ENCODE measurements around the gene KDR. TPM values are rescaled to one million over a fixed set of nuclear protein-coding genes. Genes with fewer than 3 reads are reported as not detected.

KDR gene
- total RNA-seq, 6 donors from 2014 or later = 22.0 to 53.1 (median 35.7) TPM

DNA sequence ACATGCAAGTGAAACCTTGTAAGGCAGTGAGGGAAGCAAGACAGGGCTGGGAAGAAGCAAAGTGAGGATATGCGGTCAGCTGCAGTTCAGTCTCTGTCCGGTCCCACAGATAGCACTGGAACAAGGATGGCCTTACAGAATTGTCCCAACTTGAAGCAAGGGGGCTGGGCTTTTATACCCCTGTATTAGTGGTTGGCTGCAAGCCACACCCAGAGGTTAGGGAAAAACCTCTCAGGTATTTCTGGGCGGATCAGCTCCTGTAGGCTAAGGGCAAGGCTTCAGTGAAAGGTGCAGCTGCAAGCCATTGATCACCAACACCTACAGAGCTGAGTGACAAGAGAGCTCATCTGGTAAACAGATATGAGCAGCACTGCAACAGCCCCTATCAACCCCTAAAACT, 89.0 kb downstream of the KDR start:
- TF ChIP-seq EP300 (IDR thresholded peaks at IDR 0.05) (no peak), POLR2A (IDR thresholded peaks at IDR 0.05) (no peak), POLR2AphosphoS5 (IDR thresholded peaks at IDR 0.05) (no peak)
- TF ChIP-seq, protein P1, sequence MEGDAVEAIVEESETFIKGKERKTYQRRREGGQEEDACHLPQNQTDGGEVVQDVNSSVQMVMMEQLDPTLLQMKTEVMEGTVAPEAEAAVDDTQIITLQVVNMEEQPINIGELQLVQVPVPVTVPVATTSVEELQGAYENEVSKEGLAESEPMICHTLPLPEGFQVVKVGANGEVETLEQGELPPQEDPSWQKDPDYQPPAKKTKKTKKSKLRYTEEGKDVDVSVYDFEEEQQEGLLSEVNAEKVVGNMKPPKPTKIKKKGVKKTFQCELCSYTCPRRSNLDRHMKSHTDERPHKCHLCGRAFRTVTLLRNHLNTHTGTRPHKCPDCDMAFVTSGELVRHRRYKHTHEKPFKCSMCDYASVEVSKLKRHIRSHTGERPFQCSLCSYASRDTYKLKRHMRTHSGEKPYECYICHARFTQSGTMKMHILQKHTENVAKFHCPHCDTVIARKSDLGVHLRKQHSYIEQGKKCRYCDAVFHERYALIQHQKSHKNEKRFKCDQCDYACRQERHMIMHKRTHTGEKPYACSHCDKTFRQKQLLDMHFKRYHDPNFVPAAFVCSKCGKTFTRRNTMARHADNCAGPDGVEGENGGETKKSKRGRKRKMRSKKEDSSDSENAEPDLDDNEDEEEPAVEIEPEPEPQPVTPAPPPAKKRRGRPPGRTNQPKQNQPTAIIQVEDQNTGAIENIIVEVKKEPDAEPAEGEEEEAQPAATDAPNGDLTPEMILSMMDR (IDR thresholded peaks at IDR 0.05) = no peak
- H3K27ac ChIP-seq = no peak overlapping the region
- no peaks in the 10 kb centered on the region for H3K36me3 ChIP-seq
- no peak overlapping the region for H3K4me3 ChIP-seq
- 82 to 92% methylated on average over 3 of the region's 3 CpGs for WGBS, 2 donors
- H3K27me3 ChIP-seq = no peaks in the 10 kb centered on the region
- ATAC-seq (ENCODE audit: low FRiP score in 2 of 2) (no peak), DNase-seq (no peak)
- peaks cover 21 to 43% (median 32%) of the 10 kb centered on the region in 4 donors for H3K4me1 ChIP-seq
- no peaks in the 10 kb centered on the region for H3K9me3 ChIP-seq

DNA sequence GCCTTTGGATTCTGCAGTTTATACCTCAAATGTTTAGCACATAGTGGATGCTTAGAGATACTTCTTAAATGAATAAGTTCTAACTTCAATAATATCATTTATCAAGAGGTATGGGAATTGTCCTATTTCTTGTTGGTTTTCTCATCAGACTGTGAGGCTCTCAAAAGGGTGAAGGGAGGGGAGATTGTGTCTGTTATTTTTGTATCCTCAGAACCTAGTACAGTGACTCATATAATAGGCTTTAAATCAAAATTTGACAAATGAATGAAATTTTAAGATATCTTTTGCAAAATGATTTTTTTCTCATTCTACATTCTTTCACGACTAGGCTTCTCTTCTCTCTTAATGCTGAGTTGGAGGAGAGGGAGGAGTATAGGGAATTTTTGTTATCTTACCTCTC, 89.5 kb downstream of the KDR start:
- WGBS, 2 donors = 77 to 78% methylated on average over 1 of the region's 1 CpG
- no peak for ATAC-seq (ENCODE audit: low FRiP score in 2 of 2)
- Histone ChIP-seq H3K27me3 (no peaks in the 10 kb centered on the region), H3K36me3 (no peaks in the 10 kb centered on the region), H3K4me1 (peaks cover 21 to 43% (median 32%) of the 10 kb centered on the region in 4 donors), H3K27ac (no peak overlapping the region), H3K9me3 (no peaks in the 10 kb centered on the region), H3K4me3 (no peak overlapping the region)
- DNase-seq = no peak
- TF ChIP-seq, protein P1 (IDR thresholded peaks at IDR 0.05) = no peak
- TF ChIP-seq EP300 (IDR thresholded peaks at IDR 0.05) (no peak), POLR2AphosphoS5 (IDR thresholded peaks at IDR 0.05) (no peak), POLR2A (IDR thresholded peaks at IDR 0.05) (no peak)

- DNase-seq (no peak), ATAC-seq (ENCODE audit: low FRiP score in 2 of 2) (no peak)
- Histone ChIP-seq H3K27me3 (no peaks in the 10 kb centered on the region), H3K9me3 (no peaks in the 10 kb centered on the region), H3K36me3 (no peaks in the 10 kb centered on the region), H3K4me1 (peaks cover 12 to 37% (median 20%) of the 10 kb centered on the region in 4 donors), H3K4me3 (no peak overlapping the region), H3K27ac (no peak overlapping the region)
- TF ChIP-seq POLR2A (IDR thresholded peaks at IDR 0.05) = no peak
- TF ChIP-seq, protein P1 (IDR thresholded peaks at IDR 0.05) = no peak
- TF ChIP-seq EP300 (IDR thresholded peaks at IDR 0.05) = no peak
- no peak for TF ChIP-seq POLR2AphosphoS5 (IDR thresholded peaks at IDR 0.05)
- WGBS, 2 donors = 51 to 71% methylated on average over 8 of the region's 8 CpGs
Observed at GRCh38 chr4:55033296-55033695, 92.1 kb downstream of the KDR start.

- WGBS, 2 donors = 30 to 57% methylated on average over 1 of the region's 1 CpG
- Histone ChIP-seq H3K4me3 (no peak overlapping the region), H3K36me3 (no peaks in the 10 kb centered on the region), H3K27ac (no peak overlapping the region), H3K9me3 (no peaks in the 10 kb centered on the region), H3K4me1 (peaks cover 9 to 32% (median 16%) of the 10 kb centered on the region in 4 donors), H3K27me3 (no peaks in the 10 kb centered on the region)
- DNase-seq = no peak
- no peak for ATAC-seq (ENCODE audit: low FRiP score in 2 of 2)
- TF ChIP-seq POLR2AphosphoS5 (IDR thresholded peaks at IDR 0.05) (no peak), POLR2A (IDR thresholded peaks at IDR 0.05) (no peak), EP300 (IDR thresholded peaks at IDR 0.05) (no peak)
- TF ChIP-seq, protein P1 (IDR thresholded peaks at IDR 0.05) = no peak
Observed at GRCh38 chr4:55032788-55033187, 92.6 kb downstream of the KDR start.

DNA sequence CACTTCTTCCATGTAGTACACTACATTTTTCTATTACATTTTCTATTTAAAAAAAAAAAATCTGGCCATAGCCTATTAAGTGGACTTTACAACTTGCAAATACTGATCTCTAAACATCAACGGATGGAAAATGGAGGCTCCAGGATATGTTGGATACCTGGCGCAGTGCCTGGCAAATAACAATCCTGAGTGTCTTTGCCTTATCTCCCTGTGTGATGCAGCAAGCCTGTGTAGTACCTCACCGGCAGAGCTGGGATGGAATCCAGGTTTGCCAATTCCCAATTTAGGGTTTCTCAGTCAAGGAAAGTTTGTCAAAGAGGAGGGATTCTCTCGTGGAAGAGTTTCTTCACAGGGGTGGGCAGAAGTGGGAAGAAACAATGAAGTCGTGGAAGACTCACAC, 93.2 kb downstream of the KDR start:
- DNase-seq (no peak), ATAC-seq (ENCODE audit: low FRiP score in 2 of 2) (no peak)
- no peaks in the 10 kb centered on the region for H3K9me3 ChIP-seq
- 77 to 84% methylated on average over 5 of the region's 5 CpGs for WGBS, 2 donors
- H3K4me3 ChIP-seq = no peak overlapping the region
- peaks cover 8 to 31% (median 13%) of the 10 kb centered on the region in 4 donors for H3K4me1 ChIP-seq
- TF ChIP-seq POLR2AphosphoS5 (IDR thresholded peaks at IDR 0.05) (no peak), POLR2A (IDR thresholded peaks at IDR 0.05) (no peak), EP300 (IDR thresholded peaks at IDR 0.05) (no peak)
- TF ChIP-seq, protein P1 (IDR thresholded peaks at IDR 0.05) = no peak
- H3K27ac ChIP-seq = no peak overlapping the region
- no peaks in the 10 kb centered on the region for H3K27me3 ChIP-seq
- H3K36me3 ChIP-seq = no peaks in the 10 kb centered on the region
